HCT116 (cell line): ENCODE measurements around the gene PSORS1C2. TPM values are rescaled to one million over a fixed set of nuclear protein-coding genes. Genes with fewer than 3 reads are reported as not detected.

ENCODE experiments used
- ATAC-seq: fragments of 200-7000 bp; cut with Tn5 transposase; 2 replicates; pipeline ENCODE4 v1.9.1; 2020; ENCODE audit warnings: mild to moderate bottlenecking, moderate library complexity
- BruUV-seq: library from RNA; stranded (reverse); fragments of 400-500 nt; replicated peaks from 2 replicates; lab custom pipeline; 2021; lab: Mats Ljungman, UMichigan
- CTCF ChIA-PET: fragments of 300-600 bp; sonication (Branson Sonifier 250); formaldehyde crosslinking; loops from one replicate; lab custom pipeline; 2021; ENCODE audit warnings: antibody characterized with exemption; lab: Charles Lee
- POLR2A ChIA-PET: fragments of 300-600, 350-600 bp; sonication (Branson Sonifier 250); formaldehyde crosslinking; loops from one replicate; lab custom pipeline; 2021; ENCODE audit warnings: antibody characterized with exemption; lab: Charles Lee
- RAD21 ChIA-PET, 2 experiments: fragments of 300-600 bp; sonication (Branson Sonifier 250); formaldehyde crosslinking; loops; one replicate each; lab custom pipeline; 2023; ENCODE audit warnings: low total read pairs in 2 of 2; ENCODE audit not compliant: uncharacterized antibody in 2 of 2, unreplicated experiment in 2 of 2, low non-redundant PET in 1 of 2; lab: Charles Lee
- DNase-seq: peaks from one replicate; pipeline ENCODE4 v3.0.0-alpha.2; 2010; ENCODE audit warnings: low read depth, low spot score
- H2AFZ ChIP-seq: fragments of 200-600 bp; shearing (Covaris generic), sonication (generic); 2 replicates; pipeline ENCODE4 v1.6.1; 2017; ENCODE audit warnings: low read depth, mixed run types, mixed read lengths, antibody characterized with exemption, low read length; ENCODE audit not compliant: poor library complexity, severe bottlenecking
- H3K27ac ChIP-seq: 2 replicates; pipeline ENCODE4 v1.5.1; 2012; ENCODE audit warnings: low read depth, low read length
- H3K27me3 ChIP-seq: fragments of 200-600 bp; sonication (generic); 2 replicates; pipeline ENCODE4 v1.6.1; 2016; ENCODE audit warnings: mixed run types, low read length, mixed read lengths; ENCODE audit not compliant: insufficient read depth
- H3K36me3 ChIP-seq, 2 experiments: fragments of 200-500 bp in 1 of 2; fragments of 200-600 bp in 1 of 2; sonication (Bioruptor generic) in 1 of 2; sonication (generic) in 1 of 2; 2 replicates each; pipeline versions ENCODE4 v1.5.1 to v1.6.1; 2014 to 2016; ENCODE audit warnings: low read length in 2 of 2, inconsistent platforms in 1 of 2, mixed read lengths in 1 of 2, mixed run types in 1 of 2; ENCODE audit not compliant: insufficient read depth in 2 of 2, control insufficient read depth in 1 of 2
- H3K4me1 ChIP-seq, 2 experiments: fragments of 200-600 bp in 1 of 2; sonication (generic) in 1 of 2; 2 replicates each; pipeline versions ENCODE4 v1.5.1 to v1.6.1; 2012 to 2017; ENCODE audit warnings: low read length in 2 of 2, inconsistent platforms in 1 of 2, mild to moderate bottlenecking in 1 of 2, mixed read lengths in 1 of 2, mixed run types in 1 of 2, moderate library complexity in 1 of 2; ENCODE audit not compliant: insufficient read depth in 2 of 2, control insufficient read depth in 1 of 2
- H3K4me2 ChIP-seq: fragments of 200-600 bp; sonication (generic); 2 replicates; pipeline ENCODE4 v1.6.1; 2017; ENCODE audit warnings: mixed run types, low read length, mixed read lengths
- H3K4me3 ChIP-seq, 2 experiments: fragments of 200-600 bp in 1 of 2; sonication (generic) in 1 of 2; replicated peaks in 1 of 2; 2 replicates each; pipeline ENCODE4 v1.5.1; 2011 to 2016; ENCODE audit warnings: low read length in 2 of 2, control low read depth in 1 of 2, low read depth in 1 of 2, mild to moderate bottlenecking in 1 of 2, mixed read lengths in 1 of 2, mixed run types in 1 of 2
- H3K79me2 ChIP-seq: fragments of 200-600 bp; sonication (generic); 2 replicates; pipeline ENCODE4 v1.6.1; 2017; ENCODE audit warnings: mild to moderate bottlenecking, mixed run types, low read length, moderate library complexity, mixed read lengths; ENCODE audit not compliant: insufficient read depth
- H3K9ac ChIP-seq: fragments of 200-600 bp; sonication (generic); 2 replicates; pipeline ENCODE4 v1.6.1; 2016; ENCODE audit warnings: low read length, mixed read lengths
- H3K9me2 ChIP-seq: fragments of 200-600 bp; sonication (generic), shearing (Covaris generic); 2 replicates; pipeline ENCODE4 v1.6.1; 2017; ENCODE audit warnings: mixed run types, mild to moderate bottlenecking, moderate library complexity; ENCODE audit not compliant: insufficient read depth
- H3K9me3 ChIP-seq, 2 experiments: fragments of 200-500 bp in 1 of 2; fragments of 200-600 bp in 1 of 2; sonication (Bioruptor generic) in 1 of 2; sonication (generic) in 1 of 2; 2 replicates each; pipeline ENCODE4 v1.6.1; 2014 to 2017; ENCODE audit warnings: low read length in 2 of 2, mixed read lengths in 2 of 2, inconsistent platforms in 1 of 2, low read depth in 1 of 2, mild to moderate bottlenecking in 1 of 2, mixed run types in 1 of 2, moderate library complexity in 1 of 2; ENCODE audit not compliant: control insufficient read depth in 1 of 2, insufficient read depth in 1 of 2
- H4K20me1 ChIP-seq: fragments of 200-600 bp; sonication (generic), shearing (Covaris generic); 2 replicates; pipeline ENCODE4 v1.6.1; 2017; ENCODE audit warnings: mixed run types, mild to moderate bottlenecking, moderate library complexity; ENCODE audit not compliant: insufficient read depth
- CEBPB ChIP-seq: IDR thresholded peaks from 2 replicates; pipeline ENCODE4 v1.6.1; 2012; ENCODE audit warnings: low read depth
- ELF1 ChIP-seq: IDR thresholded peaks from 2 replicates; pipeline ENCODE4 v1.6.1; 2012; ENCODE audit warnings: low read depth, borderline replicate concordance
- POLR2A ChIP-seq: IDR thresholded peaks from 2 replicates; pipeline ENCODE4 v1.7.0; 2011; ENCODE audit warnings: borderline replicate concordance; ENCODE audit not compliant: insufficient read depth, insufficient read length; ENCODE audit errors: extremely low read depth
- POLR2AphosphoS5 ChIP-seq: IDR thresholded peaks from 2 replicates; pipeline ENCODE4 v1.6.1; 2011; ENCODE audit warnings: mild to moderate bottlenecking, low read depth, low read length, moderate library complexity
- RAD21 ChIP-seq: IDR thresholded peaks from 2 replicates; pipeline ENCODE4 v1.6.1; 2012; ENCODE audit warnings: low read depth, mild to moderate bottlenecking
- SRF ChIP-seq: IDR thresholded peaks from 2 replicates; pipeline ENCODE4 v1.6.1; 2012; ENCODE audit warnings: low read depth
- ZBTB33 ChIP-seq: IDR thresholded peaks from 2 replicates; pipeline ENCODE4 v1.6.1; 2011; ENCODE audit warnings: mild to moderate bottlenecking, low read length, moderate library complexity; ENCODE audit not compliant: insufficient replicate concordance; ENCODE audit errors: extremely low read depth
- ZFX ChIP-seq: fragments of 450-650 bp; IDR thresholded peaks from 2 replicates; pipeline ENCODE4 v1.6.1; 2017
- intact Hi-C: fragments of 100-400 bp; cut with micrococcal nuclease; formaldehyde crosslinking; loops from 2 replicates; pipeline ENCODE4 v1.10.0; 2022
- total RNA-seq: library from RNA; stranded (reverse); gene quantifications from one replicate; pipeline ENCODE4 v1.2.1, GENCODE V29; 2021; ENCODE audit not compliant: unreplicated experiment
- TF ChIP-seq, protein P1 (sequence below), 3 experiments: fragments of 200-600 bp in 1 of 3; sonication (generic) in 1 of 3; IDR thresholded peaks in 2 of 3; conservative IDR thresholded peaks in 1 of 3; 2 replicates each; pipeline ENCODE4 v1.5.1; 2012 to 2017; ENCODE audit warnings: low read depth in 2 of 3, low read length in 2 of 3, antibody characterized with exemption in 1 of 3, borderline replicate concordance in 1 of 3, control low read depth in 1 of 3, mild to moderate bottlenecking in 1 of 3, mixed read lengths in 1 of 3, mixed run types in 1 of 3, moderate library complexity in 1 of 3; ENCODE audit not compliant: insufficient read depth in 1 of 3

PSORS1C2 gene
- total RNA-seq, 1 experiment from 2014 or later: not detected

DNA sequence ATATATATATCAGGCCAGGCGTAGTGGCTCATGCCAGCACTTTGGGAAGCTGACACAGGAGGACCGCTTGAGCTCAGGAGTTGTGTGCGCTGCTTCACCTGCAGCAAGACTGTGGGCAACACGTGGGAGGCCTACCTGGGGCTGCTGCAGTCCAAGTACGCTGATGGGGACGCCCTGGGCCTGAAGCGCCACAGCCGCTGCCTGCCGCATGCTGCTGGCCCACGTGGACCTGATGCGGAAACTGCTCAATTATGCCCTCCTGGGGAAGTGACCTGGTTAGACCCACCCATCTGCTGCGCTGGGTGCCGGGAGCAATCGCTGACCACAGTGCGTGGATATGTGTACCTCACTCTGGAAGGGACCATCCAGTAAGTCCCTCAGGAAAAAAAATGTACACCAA is 1.8 kb upstream of the PSORS1C2 start:
- H3K27me3 ChIP-seq: no peaks in the 10 kb centered on the region
- intact Hi-C loops: no loop called here
- H3K79me2 ChIP-seq: no peaks in the 10 kb centered on the region
- CTCF ChIA-PET: no interaction called here
- POLR2A ChIA-PET: no interaction called here
- peaks cover 0 to 3% of the 10 kb centered on the region in 2 experiments; a peak in 1 of 4 replicates for H3K36me3 ChIP-seq
- peaks cover 4 to 13% of the 10 kb centered on the region in 2 experiments; a peak in 3 of 4 replicates for H3K4me1 ChIP-seq
- ATAC-seq: no peak
- no peak overlapping the region for H3K9ac ChIP-seq
- no peak overlapping the region for H3K4me3 ChIP-seq
- no TSS peak for BruUV-seq
- H3K9me3 ChIP-seq: no peaks in the 10 kb centered on the region
- no peak for TF ChIP-seq ZFX
- no peak for TF ChIP-seq RAD21
- no peak for TF ChIP-seq ZBTB33
- no peak for TF ChIP-seq SRF
- TF ChIP-seq CEBPB: no peak
- no peak for TF ChIP-seq POLR2AphosphoS5
- TF ChIP-seq POLR2A: no peak
- TF ChIP-seq, protein P1, sequence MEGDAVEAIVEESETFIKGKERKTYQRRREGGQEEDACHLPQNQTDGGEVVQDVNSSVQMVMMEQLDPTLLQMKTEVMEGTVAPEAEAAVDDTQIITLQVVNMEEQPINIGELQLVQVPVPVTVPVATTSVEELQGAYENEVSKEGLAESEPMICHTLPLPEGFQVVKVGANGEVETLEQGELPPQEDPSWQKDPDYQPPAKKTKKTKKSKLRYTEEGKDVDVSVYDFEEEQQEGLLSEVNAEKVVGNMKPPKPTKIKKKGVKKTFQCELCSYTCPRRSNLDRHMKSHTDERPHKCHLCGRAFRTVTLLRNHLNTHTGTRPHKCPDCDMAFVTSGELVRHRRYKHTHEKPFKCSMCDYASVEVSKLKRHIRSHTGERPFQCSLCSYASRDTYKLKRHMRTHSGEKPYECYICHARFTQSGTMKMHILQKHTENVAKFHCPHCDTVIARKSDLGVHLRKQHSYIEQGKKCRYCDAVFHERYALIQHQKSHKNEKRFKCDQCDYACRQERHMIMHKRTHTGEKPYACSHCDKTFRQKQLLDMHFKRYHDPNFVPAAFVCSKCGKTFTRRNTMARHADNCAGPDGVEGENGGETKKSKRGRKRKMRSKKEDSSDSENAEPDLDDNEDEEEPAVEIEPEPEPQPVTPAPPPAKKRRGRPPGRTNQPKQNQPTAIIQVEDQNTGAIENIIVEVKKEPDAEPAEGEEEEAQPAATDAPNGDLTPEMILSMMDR (IDR thresholded peaks at IDR 0.05 in 2 of 3, conservative IDR thresholded peaks at IDR 0.05 in 1 of 3; ENCODE audit: borderline replicate concordance in 1 of 3, insufficient read depth in 1 of 3, low read depth in 2 of 3, low read length in 2 of 3): no peak
- no peak for TF ChIP-seq ELF1
- TF ChIP-seq, all 23 proteins: peak for 0
- RAD21 ChIA-PET: no interaction called here
- Histone ChIP-seq H3K9me2 (no peaks in the 10 kb centered on the region), H3K27ac (no peak overlapping the region), H2AFZ (no peak overlapping the region), H4K20me1 (no peaks in the 10 kb centered on the region), H3K4me2 (no peak overlapping the region)
- no peak for DNase-seq
